Ishikawa (cell line): ENCODE measurements around the gene ARHGAP26.

Experiments
- CEBPB ChIP-seq: IDR thresholded peaks from 2 replicates; pipeline ENCODE4 v1.6.1; 2012
- CREB1 ChIP-seq: IDR thresholded peaks from 2 replicates; pipeline ENCODE4 v1.6.1; 2012; ENCODE audit warnings: low read depth
- EGR1 ChIP-seq: IDR thresholded peaks from 2 replicates; pipeline ENCODE4 v1.6.1; 2012
- EP300 ChIP-seq: IDR thresholded peaks from 2 replicates; pipeline ENCODE4 v1.6.1; 2012; ENCODE audit warnings: borderline replicate concordance
- FOXM1 ChIP-seq: IDR thresholded peaks from 2 replicates; pipeline ENCODE4 v1.6.1; 2012; ENCODE audit warnings: low read depth, borderline replicate concordance
- NFIC ChIP-seq: IDR thresholded peaks from 2 replicates; pipeline ENCODE4 v1.6.1; 2012
- RAD21 ChIP-seq: IDR thresholded peaks from 2 replicates; pipeline ENCODE4 v1.6.1; 2012; ENCODE audit warnings: low read depth
- TAF1 ChIP-seq: IDR thresholded peaks from 2 replicates; pipeline ENCODE4 v1.6.1; 2012; ENCODE audit warnings: low read depth, mild to moderate bottlenecking
- TCF12 ChIP-seq: IDR thresholded peaks from 2 replicates; pipeline ENCODE4 v1.6.1; 2012; ENCODE audit warnings: low read depth
- TEAD4 ChIP-seq: IDR thresholded peaks from 2 replicates; pipeline ENCODE4 v1.6.1; 2012
- YY1 ChIP-seq: IDR thresholded peaks from 2 replicates; pipeline ENCODE4 v1.6.1; 2012; ENCODE audit warnings: low read depth
- ZBTB7A ChIP-seq: IDR thresholded peaks from 2 replicates; pipeline ENCODE4 v1.6.1; 2012; ENCODE audit warnings: low read depth
- TF ChIP-seq, protein P1 (sequence below): IDR thresholded peaks from 2 replicates; pipeline ENCODE4 v1.6.1; 2012; ENCODE audit warnings: low read depth, mild to moderate bottlenecking
- TF ChIP-seq, protein P2 (sequence below): IDR thresholded peaks from 2 replicates; pipeline ENCODE4 v1.6.1; 2012
- TF ChIP-seq, protein P3 (sequence below): IDR thresholded peaks from 2 replicates; pipeline ENCODE4 v1.6.1; 2012

Gene ARHGAP26

DNA sequence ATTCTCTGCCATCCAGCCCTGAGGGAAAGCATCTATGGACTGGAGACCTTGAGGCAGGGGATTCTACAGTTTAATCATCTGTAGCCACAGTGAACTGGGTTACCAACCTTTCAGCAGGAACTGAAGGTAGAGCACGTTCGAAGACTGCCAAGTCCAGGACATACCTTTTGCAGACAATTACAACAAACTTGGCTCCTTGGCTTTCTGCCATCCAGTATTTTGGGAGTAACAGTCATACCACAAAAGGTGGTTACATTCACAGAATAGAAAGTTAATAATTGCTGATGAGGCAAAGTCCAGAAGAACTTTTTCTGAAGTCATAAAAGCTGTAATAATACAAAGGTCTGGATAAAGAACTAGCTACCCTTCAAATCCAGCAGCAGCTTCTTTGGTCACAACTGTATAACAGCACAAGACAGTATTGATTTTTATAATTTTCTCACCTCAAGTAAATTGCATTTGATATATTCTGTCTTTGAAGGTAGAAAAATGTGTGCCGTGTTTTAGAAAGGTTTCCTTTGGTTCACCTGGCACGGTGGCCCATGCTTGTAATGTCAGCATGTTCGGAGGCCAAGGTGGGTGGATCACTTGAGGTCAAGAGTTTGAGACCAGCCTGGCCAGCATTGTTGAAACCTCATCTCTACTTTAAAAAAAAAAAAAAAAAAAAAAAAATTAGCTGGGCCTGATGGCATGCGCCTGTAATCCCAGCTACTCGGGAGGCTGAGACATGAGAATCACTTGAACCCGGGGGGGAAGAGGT, 396.7 kb downstream of the ARHGAP26 start:
- TF ChIP-seq TEAD4 (no peak), CEBPB (no peak), ZBTB7A (no peak), YY1 (no peak), RAD21 (no peak), FOXM1 (no peak), TCF12 (no peak)

DNA sequence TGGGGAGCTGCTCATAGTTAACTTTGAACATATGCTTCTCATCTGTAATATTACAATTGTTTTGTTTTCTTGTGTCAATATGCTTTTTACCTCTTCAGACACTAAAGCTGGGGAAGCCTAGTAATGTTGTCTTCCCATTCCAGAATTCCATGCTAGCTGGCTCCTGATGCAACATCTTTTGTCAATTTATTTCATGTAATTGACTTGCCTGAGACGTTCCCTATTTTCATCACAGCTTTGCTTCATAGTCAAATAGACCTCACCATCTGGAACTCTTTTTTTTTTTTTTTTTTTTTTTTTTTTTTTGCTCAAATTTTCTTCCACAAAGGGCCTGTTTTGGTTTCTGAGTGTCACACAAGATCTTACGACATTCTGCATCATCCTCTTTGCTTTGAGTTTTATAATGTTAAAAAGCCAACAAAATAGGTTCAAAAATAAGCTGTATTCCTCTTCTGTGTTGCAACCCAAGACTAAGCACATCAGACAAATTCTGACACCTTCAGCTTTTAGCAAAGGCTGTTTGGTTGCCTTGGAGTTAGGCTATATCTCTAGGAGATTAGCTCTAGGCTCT, 398.1 kb downstream of the ARHGAP26 start:
- TF ChIP-seq NFIC: no peak
- TF ChIP-seq YY1: no peak
- TF ChIP-seq TAF1: no peak
- TF ChIP-seq EGR1: no peak
- TF ChIP-seq, protein P1, sequence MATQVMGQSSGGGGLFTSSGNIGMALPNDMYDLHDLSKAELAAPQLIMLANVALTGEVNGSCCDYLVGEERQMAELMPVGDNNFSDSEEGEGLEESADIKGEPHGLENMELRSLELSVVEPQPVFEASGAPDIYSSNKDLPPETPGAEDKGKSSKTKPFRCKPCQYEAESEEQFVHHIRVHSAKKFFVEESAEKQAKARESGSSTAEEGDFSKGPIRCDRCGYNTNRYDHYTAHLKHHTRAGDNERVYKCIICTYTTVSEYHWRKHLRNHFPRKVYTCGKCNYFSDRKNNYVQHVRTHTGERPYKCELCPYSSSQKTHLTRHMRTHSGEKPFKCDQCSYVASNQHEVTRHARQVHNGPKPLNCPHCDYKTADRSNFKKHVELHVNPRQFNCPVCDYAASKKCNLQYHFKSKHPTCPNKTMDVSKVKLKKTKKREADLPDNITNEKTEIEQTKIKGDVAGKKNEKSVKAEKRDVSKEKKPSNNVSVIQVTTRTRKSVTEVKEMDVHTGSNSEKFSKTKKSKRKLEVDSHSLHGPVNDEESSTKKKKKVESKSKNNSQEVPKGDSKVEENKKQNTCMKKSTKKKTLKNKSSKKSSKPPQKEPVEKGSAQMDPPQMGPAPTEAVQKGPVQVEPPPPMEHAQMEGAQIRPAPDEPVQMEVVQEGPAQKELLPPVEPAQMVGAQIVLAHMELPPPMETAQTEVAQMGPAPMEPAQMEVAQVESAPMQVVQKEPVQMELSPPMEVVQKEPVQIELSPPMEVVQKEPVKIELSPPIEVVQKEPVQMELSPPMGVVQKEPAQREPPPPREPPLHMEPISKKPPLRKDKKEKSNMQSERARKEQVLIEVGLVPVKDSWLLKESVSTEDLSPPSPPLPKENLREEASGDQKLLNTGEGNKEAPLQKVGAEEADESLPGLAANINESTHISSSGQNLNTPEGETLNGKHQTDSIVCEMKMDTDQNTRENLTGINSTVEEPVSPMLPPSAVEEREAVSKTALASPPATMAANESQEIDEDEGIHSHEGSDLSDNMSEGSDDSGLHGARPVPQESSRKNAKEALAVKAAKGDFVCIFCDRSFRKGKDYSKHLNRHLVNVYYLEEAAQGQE: no peak
- TF ChIP-seq, protein P2, sequence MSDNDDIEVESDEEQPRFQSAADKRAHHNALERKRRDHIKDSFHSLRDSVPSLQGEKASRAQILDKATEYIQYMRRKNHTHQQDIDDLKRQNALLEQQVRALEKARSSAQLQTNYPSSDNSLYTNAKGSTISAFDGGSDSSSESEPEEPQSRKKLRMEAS: no peak
- no peak for TF ChIP-seq RAD21
- TF ChIP-seq, protein P3, sequence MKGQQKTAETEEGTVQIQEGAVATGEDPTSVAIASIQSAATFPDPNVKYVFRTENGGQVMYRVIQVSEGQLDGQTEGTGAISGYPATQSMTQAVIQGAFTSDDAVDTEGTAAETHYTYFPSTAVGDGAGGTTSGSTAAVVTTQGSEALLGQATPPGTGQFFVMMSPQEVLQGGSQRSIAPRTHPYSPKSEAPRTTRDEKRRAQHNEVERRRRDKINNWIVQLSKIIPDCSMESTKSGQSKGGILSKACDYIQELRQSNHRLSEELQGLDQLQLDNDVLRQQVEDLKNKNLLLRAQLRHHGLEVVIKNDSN: no peak
- TF ChIP-seq CREB1: no peak
- TF ChIP-seq TEAD4: no peak
- TF ChIP-seq EP300: no peak
- no peak for TF ChIP-seq CEBPB
- TF ChIP-seq FOXM1: no peak
- TF ChIP-seq ZBTB7A: no peak

DNA sequence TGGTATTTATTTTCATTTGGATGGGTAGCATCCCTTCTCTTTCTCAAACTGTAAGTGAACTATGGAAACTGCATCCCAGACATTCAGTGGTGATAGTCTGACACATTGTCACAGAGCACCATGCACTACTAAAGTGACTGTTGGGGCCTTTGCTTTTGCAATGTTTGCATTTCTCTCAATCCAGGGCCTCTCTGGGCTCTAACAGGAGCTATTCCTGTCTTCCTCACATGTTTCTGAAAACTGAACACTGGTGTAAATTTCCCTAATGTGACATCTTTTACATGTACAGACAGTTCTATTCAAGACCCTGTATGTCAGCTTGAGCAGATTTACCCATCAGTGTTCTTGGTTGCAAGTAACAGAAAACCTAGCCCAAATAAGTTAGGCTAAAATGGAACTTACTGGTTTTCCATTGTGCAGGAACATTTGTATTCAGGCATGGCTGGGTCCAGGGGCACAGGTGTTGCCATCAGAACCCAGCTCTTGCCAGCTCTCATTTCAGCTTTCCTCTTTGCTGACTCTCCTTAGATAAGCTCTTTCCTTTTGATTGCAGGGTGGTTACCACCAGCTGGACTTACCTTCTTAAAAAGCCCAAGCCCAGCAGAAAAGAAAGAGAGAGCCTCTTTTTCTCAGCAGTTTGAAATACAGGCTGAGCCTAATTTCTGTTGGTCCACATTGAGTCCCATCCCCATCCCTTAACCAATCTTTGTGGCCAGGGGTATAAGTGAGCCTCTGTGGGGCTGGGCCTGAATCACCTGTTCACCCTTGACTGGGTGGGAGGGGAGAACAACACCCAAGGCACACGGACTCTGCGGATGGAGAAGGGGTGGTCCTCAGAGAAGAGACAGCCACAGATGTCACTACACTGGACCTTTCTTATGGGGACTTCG, 399.0 kb downstream of the ARHGAP26 start:
- TF ChIP-seq NFIC (no peak), FOXM1 (no peak), CEBPB (no peak), TCF12 (no peak), TAF1 (no peak), CREB1 (no peak), EP300 (no peak), ZBTB7A (no peak), RAD21 (no peak), EGR1 (no peak), YY1 (no peak), TEAD4 (no peak)
- TF ChIP-seq, protein P3: no peak
- TF ChIP-seq, protein P2: no peak
- TF ChIP-seq, protein P1: no peak

DNA sequence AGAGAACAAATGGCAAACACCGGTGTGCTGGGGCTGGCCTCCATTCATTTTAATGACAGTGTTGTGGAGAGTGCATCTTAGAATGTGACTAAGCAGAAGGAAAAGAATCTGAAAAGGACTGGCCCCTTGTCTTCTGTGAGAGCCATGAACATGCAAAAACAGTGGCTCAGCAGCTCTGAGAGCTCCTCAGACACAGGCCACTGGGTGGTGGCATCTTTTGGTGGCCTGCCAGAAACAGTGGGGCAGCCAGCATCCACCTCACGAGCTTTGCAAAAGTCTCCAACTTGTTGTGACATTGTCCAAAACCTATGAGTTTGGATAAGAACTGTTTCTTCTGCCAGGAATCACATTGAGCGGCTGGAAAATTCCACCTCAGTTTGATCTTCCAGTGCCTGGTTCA, 399.9 kb downstream of the ARHGAP26 start:
- no peak for TF ChIP-seq CEBPB
- TF ChIP-seq CREB1: no peak
- TF ChIP-seq TAF1: no peak

DNA sequence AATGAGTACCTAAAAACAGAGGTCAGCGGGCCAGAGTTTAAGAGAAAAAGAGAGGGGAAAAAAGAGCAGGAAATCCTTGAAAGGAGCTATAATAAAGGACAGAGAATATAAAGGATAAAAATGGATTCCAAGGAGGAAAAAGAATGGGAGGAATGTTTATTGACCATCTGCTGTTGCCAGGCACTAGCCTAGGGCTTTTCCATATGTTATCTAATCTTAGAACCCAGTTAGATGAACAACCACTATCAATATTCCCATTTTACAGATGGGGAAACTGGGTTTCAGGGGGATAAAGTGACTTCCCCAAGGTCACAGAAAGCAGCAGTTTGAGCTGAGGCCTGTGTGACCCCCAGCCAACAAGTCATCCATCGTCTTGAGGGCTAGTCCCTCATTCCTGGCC, 400.8 kb downstream of the ARHGAP26 start:
- TF ChIP-seq, protein P2: no peak
- TF ChIP-seq, protein P1: no peak
- TF ChIP-seq TEAD4 (no peak), NFIC (no peak), CREB1 (no peak), RAD21 (no peak)
- TF ChIP-seq, protein P3: no peak
